RKO (cell line): ENCODE results near the gene CRYBA2.
A peak's percentile ranks its signal among the peaks of the same experiment; 100 is the strongest.

Source experiments
- DNase-seq: peaks from one replicate; pipeline ENCODE4 v3.0.0-alpha.2; 2016; ENCODE audit warnings: low spot score

CRYBA2 gene, protein sequence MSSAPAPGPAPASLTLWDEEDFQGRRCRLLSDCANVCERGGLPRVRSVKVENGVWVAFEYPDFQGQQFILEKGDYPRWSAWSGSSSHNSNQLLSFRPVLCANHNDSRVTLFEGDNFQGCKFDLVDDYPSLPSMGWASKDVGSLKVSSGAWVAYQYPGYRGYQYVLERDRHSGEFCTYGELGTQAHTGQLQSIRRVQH

GRCh38 chr2:218993345-218994315, at the start of gene CRYBA2:
TSS of gene CRYBA2 (minus strand) at chr2:218993422. CDS start at chr2:218993176, 246 bp downstream.
- no peak for DNase-seq

- DNase-seq, result no peak
Measured at GRCh38 chr2:219042750-219043149, 49.5 kb upstream of the CRYBA2 start.

DNA sequence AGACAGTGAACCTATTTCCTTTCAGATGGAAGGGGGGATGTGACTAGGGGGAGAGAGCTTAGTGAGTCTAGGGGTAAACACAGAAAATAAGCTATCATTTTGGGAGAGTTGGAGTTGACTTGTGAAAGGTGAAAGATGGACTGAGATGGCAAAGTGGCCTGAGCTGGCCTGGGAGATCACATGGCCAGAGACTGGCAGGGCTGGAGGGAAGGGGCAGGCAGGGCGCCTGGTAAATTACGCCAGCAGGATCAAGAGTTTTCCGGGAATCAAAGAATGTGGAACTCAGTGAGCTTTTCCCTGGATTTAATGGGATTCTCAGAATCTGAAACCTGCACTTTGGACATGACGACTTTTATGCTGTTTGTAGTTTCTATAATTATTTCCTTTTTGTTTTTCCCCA, 48.9 kb upstream of the CRYBA2 start:
- DNase-seq, result no peak

DNA sequence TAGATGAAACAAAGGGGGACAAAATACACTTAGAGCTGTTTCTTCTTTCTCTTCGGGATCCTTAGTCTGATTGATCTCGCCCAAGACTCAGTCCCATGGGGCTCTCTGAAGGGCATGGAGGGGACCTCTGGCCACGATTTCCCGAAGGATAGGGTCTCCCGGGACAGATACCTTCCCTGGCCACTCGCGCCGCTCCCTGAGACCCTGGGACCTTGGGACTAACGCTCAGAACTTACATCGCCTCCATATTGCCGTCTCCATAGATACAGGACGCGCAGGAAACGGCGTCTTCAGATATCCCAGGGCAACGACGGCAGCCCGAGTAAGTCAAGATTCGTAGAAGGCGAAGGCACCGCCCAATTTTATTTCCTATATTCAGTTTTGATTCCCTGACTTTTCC, 48.0 kb upstream of the CRYBA2 start, which contains the start of gene CFAP65:
TSS of gene CFAP65 (minus strand) at position 265 of the 400 bp plus-strand sequence. CDS start 2,468 bp downstream, outside the sequence.
- no peak for DNase-seq

DNA sequence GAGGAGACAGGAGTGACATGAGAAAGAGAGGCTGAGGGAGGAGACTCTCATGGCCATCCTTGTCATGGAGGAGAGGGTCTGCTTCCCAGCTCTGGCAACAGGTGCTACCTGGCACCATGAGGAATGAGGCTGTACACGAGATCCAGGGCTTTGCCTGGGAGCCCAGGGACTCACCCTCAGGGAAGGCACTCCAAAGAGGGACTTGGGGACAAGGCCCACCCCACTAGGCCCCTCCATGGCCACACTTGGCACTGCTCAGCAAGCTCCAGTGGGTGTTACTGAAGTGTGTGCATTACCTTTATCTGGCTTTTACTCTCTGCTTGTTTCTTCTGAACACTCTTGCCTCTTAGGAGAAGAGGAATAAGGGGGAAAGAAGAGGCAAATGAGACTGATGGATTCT, 45.4 kb upstream of the CRYBA2 start:
- DNase-seq, result no peak

DNA sequence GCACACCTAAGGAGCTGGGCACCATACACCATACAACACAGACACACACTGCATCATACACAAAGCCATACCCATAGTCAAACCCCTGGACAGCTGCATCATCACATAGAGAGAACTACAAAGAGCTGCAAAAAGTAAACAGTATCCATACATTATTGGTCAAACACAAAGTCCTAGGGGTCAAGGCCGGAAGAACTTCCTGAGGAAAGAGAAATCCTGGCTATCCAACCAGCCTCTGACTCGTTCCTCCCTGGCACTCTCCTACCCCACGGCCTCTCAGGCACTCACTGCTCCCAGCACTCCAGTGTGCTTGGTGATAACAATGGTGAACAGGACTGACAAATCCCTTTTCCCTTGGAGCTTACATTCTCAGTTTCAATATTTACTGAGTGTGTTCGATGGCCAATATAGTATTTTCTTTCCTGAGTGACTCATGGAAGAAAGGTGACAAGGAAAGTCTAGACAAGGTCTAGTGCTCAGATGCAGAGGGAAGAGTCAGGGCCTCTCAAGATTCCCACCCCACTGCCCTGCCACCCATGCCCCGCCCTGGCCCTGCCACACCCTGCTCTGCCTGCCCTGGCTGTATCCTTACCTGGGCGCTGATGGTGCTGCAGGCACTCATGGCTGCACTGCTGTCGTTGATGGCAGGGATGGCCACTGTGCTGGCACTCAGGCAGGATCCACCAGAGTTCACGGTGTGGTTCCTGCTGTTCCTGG, 44.7 kb upstream of the CRYBA2 start:
- DNase-seq, result no peak

DNA sequence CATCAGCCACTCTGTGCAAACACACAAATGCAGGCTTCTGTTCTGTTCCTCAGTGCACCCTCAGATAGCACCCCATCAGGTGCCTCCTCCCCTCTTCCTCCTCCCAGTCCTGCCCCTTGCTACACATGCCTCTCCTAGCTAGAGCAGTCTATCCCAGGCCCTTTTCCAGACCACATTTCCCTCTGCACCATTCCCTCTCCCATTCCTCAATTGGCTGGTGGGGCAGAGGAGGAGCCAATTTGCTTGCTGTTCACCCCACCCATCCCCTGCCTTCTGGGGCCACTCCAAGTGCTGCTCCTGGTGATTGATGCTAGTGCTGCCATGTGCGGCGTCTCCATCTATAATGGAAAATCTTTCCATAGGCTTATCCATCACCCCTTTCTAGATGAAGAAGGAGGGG, 42.7 kb upstream of the CRYBA2 start:
- DNase-seq, result no peak

DNA sequence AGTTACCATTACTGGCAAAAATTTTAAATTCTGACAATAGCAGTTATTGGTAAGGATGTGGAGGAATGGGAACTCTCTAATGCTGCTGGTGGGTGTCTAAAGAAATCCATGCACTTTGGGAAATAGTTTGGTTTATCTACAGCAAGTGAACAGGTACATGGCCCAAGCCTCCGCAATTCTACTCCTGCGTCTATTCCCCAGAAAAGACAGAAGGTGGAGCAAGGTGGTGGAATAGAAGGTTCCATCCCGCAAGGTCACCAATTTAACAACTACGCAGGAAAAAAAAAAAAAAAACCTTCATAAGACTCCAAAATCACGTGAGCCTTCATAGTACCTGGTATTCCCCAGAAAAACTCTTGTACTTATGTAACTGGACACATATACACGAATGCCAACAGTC, 41.6 kb upstream of the CRYBA2 start:
- DNase-seq, result no peak

DNA sequence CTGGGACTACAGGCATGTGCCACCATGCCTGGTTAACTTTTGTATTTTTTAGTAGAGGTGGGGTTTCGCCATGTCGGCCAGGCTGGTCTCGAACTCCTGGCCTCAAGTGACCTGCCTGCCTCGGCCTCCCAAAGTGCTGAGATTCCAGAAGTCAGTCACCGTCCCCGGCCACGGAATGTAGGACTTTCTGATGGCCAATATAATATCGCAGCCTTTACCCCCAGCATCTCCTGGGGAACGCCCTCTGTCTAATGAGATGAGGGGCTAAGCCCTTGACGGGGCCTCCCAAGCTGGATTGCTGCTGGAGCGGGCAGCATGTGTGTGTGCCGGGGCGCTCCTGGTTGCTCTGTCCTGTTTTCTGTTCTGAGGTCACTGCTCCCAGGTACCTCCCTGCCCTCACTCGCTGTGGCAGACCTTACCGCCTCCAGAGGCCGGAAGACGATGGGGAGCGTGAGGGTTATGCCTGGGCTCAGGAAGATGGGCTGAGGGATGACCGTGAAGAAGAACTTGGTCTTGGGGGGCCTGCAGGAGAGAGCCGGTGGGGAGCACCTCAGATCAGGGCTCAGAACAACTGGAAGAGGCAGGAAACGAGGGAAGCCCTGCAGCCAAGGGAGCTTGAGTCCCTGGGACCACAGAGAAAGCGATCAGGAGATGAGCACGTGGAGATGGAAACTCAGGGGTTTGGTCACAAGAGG, 39.0 kb upstream of the CRYBA2 start:
- DNase-seq, result no peak

DNA sequence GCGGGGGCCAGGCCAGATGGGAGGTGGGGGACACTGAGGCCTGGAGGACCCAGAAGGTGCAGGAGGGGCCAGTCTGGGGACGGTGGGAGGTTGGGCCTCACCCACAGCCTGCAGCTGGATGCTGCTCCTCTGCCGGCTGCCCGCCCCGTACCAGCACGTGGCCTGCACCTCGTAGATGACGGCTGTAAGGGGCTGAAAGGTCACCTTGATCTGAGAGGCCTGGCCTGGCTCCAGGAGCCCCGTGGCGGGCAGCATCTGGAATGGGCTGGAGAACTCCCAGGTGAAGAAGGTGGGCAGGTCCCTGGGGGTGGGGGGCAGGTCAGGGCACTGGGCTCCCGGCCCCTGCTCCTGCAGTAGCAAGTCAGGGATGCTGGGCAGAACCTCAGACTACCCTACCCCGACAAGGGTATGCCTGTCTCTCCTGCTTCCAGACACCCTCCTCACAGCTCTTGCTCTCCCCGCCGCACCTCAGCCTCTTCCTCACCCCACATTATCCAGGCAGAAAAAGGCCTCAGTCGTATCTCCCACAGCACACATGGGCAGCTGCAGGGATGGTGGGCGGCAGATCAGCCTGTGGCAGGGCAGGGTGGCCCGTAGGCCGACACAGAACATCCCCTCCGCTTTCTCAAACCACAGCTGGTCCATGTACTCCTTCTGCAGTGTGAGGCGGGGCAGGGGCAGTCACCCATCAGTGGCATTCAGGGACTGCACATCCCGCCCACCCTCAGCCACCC, 38.0 kb upstream of the CRYBA2 start:
- no peak for DNase-seq

GRCh38 chr2:219030177-219030940, 37.1 kb upstream of the CRYBA2 start:
- DNase-seq, result no peak

- DNase-seq, result peak; percentile 73
Measured at GRCh38 chr2:219029829-219030165, 36.6 kb upstream of the CRYBA2 start.

GRCh38 chr2:219028996-219029828, 36.0 kb upstream of the CRYBA2 start:
- DNase-seq, result no peak

- no peak for DNase-seq
Measured at GRCh38 chr2:219028141-219028540, 34.9 kb upstream of the CRYBA2 start.

GRCh38 chr2:219027511-219028055, 34.4 kb upstream of the CRYBA2 start:
- no peak for DNase-seq

DNA sequence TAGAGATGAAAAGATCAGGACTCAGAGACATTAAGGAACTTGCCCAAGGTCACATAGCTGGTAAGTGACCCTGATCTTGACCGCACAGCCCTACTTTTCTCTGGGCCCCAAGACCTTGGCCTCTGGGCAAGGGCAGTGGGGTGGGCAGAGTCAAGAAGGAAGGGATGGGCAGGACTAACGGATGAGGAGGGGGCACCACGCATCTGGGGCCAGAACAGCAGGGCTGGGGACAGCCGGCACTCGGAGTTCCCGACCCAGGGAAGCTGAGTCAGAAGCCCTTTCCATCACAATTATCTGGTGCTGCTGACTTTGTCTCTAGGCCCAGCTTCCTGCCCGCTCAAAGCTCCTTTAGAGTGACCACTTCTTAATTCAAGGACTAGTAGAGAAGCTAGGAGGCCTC, 33.7 kb upstream of the CRYBA2 start:
- no peak for DNase-seq

- DNase-seq, result no peak
Measured at GRCh38 chr2:219025637-219026585, 32.7 kb upstream of the CRYBA2 start.

- no peak for DNase-seq
Measured at GRCh38 chr2:219024059-219024458, 30.8 kb upstream of the CRYBA2 start.
